ENCODE results near the gene GAS5. TPM values are rescaled to one million over a fixed set of nuclear protein-coding genes. Genes with fewer than 3 reads are reported as not detected.

Gene GAS5
- polyA plus RNA-seq, 1 of the 3 experiments (the other 2 are of a cell fraction), result 961 TPM

DNA sequence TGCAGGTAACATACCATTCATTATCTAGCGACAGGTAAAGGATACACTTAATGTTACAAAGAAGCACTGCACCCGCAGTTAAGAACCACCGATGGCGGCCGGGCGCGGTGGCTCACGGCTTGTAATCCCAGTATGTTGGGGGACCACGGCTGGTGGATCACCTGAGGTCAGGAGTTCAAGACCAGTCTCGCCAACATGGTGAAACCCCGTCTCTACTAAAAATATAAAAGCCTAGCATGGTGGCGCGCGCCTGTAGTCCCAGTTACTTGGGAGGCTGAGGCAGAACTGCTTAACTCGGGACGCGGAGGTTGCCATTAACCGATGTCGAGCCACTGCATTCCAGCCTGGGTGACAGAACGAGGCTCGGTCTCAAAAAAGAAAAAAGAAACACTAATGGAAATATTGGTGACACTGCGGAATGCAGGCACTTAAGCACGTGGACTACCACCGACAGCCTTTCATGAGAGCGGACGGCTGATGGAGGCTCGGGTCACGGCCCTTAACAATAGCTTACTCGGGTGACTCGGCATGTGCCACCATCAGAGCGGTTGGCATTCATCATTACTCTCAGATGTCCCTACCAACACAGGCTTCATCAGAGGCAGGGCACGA, 542 bp downstream of the GAS5 start:
- Histone ChIP-seq H4K20me1 (ENCODE audit: insufficient read depth) (peaks cover 49% of the 10 kb centered on the region), H3K4me1 (ENCODE audit: control insufficient read depth in 1 of 2, insufficient read depth in 2 of 2, low read depth in 1 of 2, low read length in 1 of 2) (peaks cover 11 to 38% of the 10 kb centered on the region in 2 experiments; a peak in 3 of 4 replicates), H3K27ac (ENCODE audit: low read depth in 2 of 2, low read length in 1 of 2) (peak overlapping the region; percentile 74 to 94), H3K9me2 (no peaks in the 10 kb centered on the region), H3K4me3 (ENCODE audit: low read depth in 2 of 2, low read length in 1 of 2) (peak overlapping the region; percentile 82 to 90), H3K9ac (peak overlapping the region; percentile 79), H3K27me3 (ENCODE audit: insufficient read depth) (no peaks in the 10 kb centered on the region), H3K9me3 (no peaks in the 10 kb centered on the region), H3K4me2 (peak overlapping the region; percentile 78), H3K79me2 (ENCODE audit: insufficient read depth) (peaks cover 37% of the 10 kb centered on the region), H2AFZ (ENCODE audit: low read depth) (no peak overlapping the region; the same call in 1 of the 2 replicates), H3F3A (replicated peaks; ENCODE audit: insufficient read depth) (peaks cover 67% of the 10 kb centered on the region), H3K36me3 (replicated peaks in 1 of 2; ENCODE audit: control insufficient read depth in 1 of 2, insufficient read depth in 2 of 2, low read length in 1 of 2) (peaks cover 62 to 65% of the 10 kb centered on the region in 2 experiments)
- DNase-seq, result no peak
- CTCF ChIA-PET, result no interaction called here
- POLR2A ChIA-PET, result interaction anchor here (0.7 to 2.5 kb wide), 8 partner anchors 17 to 169 kb away, joined by 3 to 14 read pairs (median 4); partner anchors contain the start of genes CENPL, DARS2 and RC3H1
- 2% methylated on average over 31 of the region's 32 CpGs for WGBS (ENCODE audit: low lambda C conversion rate)
- TF ChIP-seq MXI1 (IDR thresholded peaks at IDR 0.05; ENCODE audit: low read depth, low read length) (peak; percentile 91), GABPA (IDR thresholded peaks at IDR 0.05; ENCODE audit: low read depth) (no peak)

- ChIA-PET POLR2A (interaction anchor here (1.6 kb wide), 1 partner anchor 156 kb away, joined by 6 read pairs; the partner anchor contains the start of gene RC3H1), CTCF (interaction anchor here (1.2 kb wide), 1 partner anchor 71 kb away, joined by 3 read pairs; no protein-coding TSS in a partner anchor)
- peak overlapping the region; percentile 74 to 94 for H3K27ac ChIP-seq (ENCODE audit: low read depth in 2 of 2, low read length in 1 of 2)
- peak overlapping the region; percentile 82 to 90 for H3K4me3 ChIP-seq (ENCODE audit: low read depth in 2 of 2, low read length in 1 of 2)
- H2AFZ ChIP-seq (ENCODE audit: low read depth), result no peak overlapping the region; the same call in 1 of the 2 replicates
- H3K9me3 ChIP-seq, result no peaks in the 10 kb centered on the region
- H3K27me3 ChIP-seq (ENCODE audit: insufficient read depth), result no peaks in the 10 kb centered on the region
- peaks cover 11 to 38% of the 10 kb centered on the region in 2 experiments; a peak in 3 of 4 replicates for H3K4me1 ChIP-seq (ENCODE audit: control insufficient read depth in 1 of 2, insufficient read depth in 2 of 2, low read depth in 1 of 2, low read length in 1 of 2)
- peaks cover 73% of the 10 kb centered on the region for H3F3A ChIP-seq (replicated peaks; ENCODE audit: insufficient read depth)
- H3K9ac ChIP-seq, result peak overlapping the region; percentile 79
- peaks cover 49% of the 10 kb centered on the region for H4K20me1 ChIP-seq (ENCODE audit: insufficient read depth)
- no peak for DNase-seq
- H3K36me3 ChIP-seq (replicated peaks in 1 of 2; ENCODE audit: control insufficient read depth in 1 of 2, insufficient read depth in 2 of 2, low read length in 1 of 2), result peaks cover 60 to 63% of the 10 kb centered on the region in 2 experiments
- WGBS (ENCODE audit: low lambda C conversion rate), result 0% methylated on average over 2 of the region's 2 CpGs
- H3K79me2 ChIP-seq (ENCODE audit: insufficient read depth), result peaks cover 35% of the 10 kb centered on the region
- peak overlapping the region; percentile 78 for H3K4me2 ChIP-seq
- no peaks in the 10 kb centered on the region for H3K9me2 ChIP-seq
- TF ChIP-seq PBX3 (IDR thresholded peaks at IDR 0.05) (no peak), RAD21 (IDR thresholded peaks at IDR 0.05; ENCODE audit: low read length) (no peak), SIN3A (IDR thresholded peaks at IDR 0.05; ENCODE audit: borderline replicate concordance, low read depth, low read length) (no peak), GABPA (IDR thresholded peaks at IDR 0.05; ENCODE audit: low read depth) (no peak), NFIC (IDR thresholded peaks at IDR 0.05; ENCODE audit: borderline replicate concordance) (no peak), USF2 (IDR thresholded peaks at IDR 0.05; ENCODE audit: borderline replicate concordance, low read depth, low read length) (no peak), FOSL2 (IDR thresholded peaks at IDR 0.05; ENCODE audit: borderline replicate concordance, low read depth) (no peak), RXRA (IDR thresholded peaks at IDR 0.05; ENCODE audit: borderline replicate concordance, low read depth) (no peak), JUND (IDR thresholded peaks at IDR 0.05) (no peak), TCF12 (IDR thresholded peaks at IDR 0.05) (no peak), CHD2 (IDR thresholded peaks at IDR 0.05; ENCODE audit: low read length, partially characterized antibody) (no peak), YY1 (IDR thresholded peaks at IDR 0.05; ENCODE audit: low read depth) (no peak), GATA2 (CRISPR knock-in tag; IDR thresholded peaks at IDR 0.05) (no peak), POLR2AphosphoS5 (IDR thresholded peaks at IDR 0.05; ENCODE audit: low read depth, low read length) (no peak; the same call in 1 of the 2 replicates), RFX5 (IDR thresholded peaks at IDR 0.05; ENCODE audit: low read length) (no peak), TEAD4 (IDR thresholded peaks at IDR 0.05; ENCODE audit: borderline replicate concordance, insufficient read depth) (no peak)
- TF ChIP-seq, protein P1, sequence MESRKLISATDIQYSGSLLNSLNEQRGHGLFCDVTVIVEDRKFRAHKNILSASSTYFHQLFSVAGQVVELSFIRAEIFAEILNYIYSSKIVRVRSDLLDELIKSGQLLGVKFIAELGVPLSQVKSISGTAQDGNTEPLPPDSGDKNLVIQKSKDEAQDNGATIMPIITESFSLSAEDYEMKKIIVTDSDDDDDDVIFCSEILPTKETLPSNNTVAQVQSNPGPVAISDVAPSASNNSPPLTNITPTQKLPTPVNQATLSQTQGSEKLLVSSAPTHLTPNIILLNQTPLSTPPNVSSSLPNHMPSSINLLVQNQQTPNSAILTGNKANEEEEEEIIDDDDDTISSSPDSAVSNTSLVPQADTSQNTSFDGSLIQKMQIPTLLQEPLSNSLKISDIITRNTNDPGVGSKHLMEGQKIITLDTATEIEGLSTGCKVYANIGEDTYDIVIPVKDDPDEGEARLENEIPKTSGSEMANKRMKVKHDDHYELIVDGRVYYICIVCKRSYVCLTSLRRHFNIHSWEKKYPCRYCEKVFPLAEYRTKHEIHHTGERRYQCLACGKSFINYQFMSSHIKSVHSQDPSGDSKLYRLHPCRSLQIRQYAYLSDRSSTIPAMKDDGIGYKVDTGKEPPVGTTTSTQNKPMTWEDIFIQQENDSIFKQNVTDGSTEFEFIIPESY (IDR thresholded peaks at IDR 0.05; ENCODE audit: borderline replicate concordance, low read depth), result no peak
- TF ChIP-seq, protein P2, sequence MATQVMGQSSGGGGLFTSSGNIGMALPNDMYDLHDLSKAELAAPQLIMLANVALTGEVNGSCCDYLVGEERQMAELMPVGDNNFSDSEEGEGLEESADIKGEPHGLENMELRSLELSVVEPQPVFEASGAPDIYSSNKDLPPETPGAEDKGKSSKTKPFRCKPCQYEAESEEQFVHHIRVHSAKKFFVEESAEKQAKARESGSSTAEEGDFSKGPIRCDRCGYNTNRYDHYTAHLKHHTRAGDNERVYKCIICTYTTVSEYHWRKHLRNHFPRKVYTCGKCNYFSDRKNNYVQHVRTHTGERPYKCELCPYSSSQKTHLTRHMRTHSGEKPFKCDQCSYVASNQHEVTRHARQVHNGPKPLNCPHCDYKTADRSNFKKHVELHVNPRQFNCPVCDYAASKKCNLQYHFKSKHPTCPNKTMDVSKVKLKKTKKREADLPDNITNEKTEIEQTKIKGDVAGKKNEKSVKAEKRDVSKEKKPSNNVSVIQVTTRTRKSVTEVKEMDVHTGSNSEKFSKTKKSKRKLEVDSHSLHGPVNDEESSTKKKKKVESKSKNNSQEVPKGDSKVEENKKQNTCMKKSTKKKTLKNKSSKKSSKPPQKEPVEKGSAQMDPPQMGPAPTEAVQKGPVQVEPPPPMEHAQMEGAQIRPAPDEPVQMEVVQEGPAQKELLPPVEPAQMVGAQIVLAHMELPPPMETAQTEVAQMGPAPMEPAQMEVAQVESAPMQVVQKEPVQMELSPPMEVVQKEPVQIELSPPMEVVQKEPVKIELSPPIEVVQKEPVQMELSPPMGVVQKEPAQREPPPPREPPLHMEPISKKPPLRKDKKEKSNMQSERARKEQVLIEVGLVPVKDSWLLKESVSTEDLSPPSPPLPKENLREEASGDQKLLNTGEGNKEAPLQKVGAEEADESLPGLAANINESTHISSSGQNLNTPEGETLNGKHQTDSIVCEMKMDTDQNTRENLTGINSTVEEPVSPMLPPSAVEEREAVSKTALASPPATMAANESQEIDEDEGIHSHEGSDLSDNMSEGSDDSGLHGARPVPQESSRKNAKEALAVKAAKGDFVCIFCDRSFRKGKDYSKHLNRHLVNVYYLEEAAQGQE (IDR thresholded peaks at IDR 0.05; ENCODE audit: low read depth, low read length), result no peak
Measured at GRCh38 chr1:173866413-173867115, 1.2 kb downstream of the GAS5 start.

All from SK-N-SH (cell line).